Measurements from ENCODE around the gene NSF.
"Not testable (repeated sequence)": the region's sequence is repeated elsewhere in the genome, so short reads cannot be mapped to it uniquely, and the experiment has no call there.

Gene NSF

GRCh38 chr17:46773676-46774075 is 183.2 kb downstream of the NSF start:
- no peak for DNase-seq

- DNase-seq = no peak
These were observed 183.8 kb downstream of the NSF start for GRCh38 chr17:46774108-46774737.

- DNase-seq = no peak
These were observed 186.0 kb downstream of the NSF start for GRCh38 chr17:46776298-46777005.

GRCh38 chr17:46777943-46778915 is 187.8 kb downstream of the NSF start:
- peak in 13 of 58 donors; percentile 1 to 40 (median 28) for DNase-seq

GRCh38 chr17:46780003-46780373 is 189.5 kb downstream of the NSF start:
- no peak for DNase-seq

- no peak for DNase-seq
These were observed 191.9 kb downstream of the NSF start for GRCh38 chr17:46782250-46782953.

GRCh38 chr17:46783031-46783593 is 192.6 kb downstream of the NSF start:
- no peak for DNase-seq

GRCh38 chr17:46785696-46786095 is 195.2 kb downstream of the NSF start:
- DNase-seq = no peak

GRCh38 chr17:46787478-46787877 is 197.0 kb downstream of the NSF start:
- DNase-seq = no peak

GRCh38 chr17:46788300-46788699 is 197.8 kb downstream of the NSF start:
- DNase-seq = no peak

GRCh38 chr17:46788796-46789195 is 198.3 kb downstream of the NSF start:
- no peak for DNase-seq

GRCh38 chr17:46789610-46790009 is 199.1 kb downstream of the NSF start:
- no peak for DNase-seq

- no peak for DNase-seq
These were observed 199.7 kb downstream of the NSF start for GRCh38 chr17:46790216-46790615.

- no peak for DNase-seq
These were observed 201.1 kb downstream of the NSF start for GRCh38 chr17:46791531-46791930.

- DNase-seq = no peak
These were observed 201.6 kb downstream of the NSF start for GRCh38 chr17:46792071-46792470.

- DNase-seq = not testable (repeated sequence)
These were observed 202.6 kb downstream of the NSF start for GRCh38 chr17:46793023-46793422.

- DNase-seq = no peak
These were observed 203.1 kb downstream of the NSF start for GRCh38 chr17:46793541-46793940.

- DNase-seq = no peak
These were observed 203.8 kb downstream of the NSF start for GRCh38 chr17:46794318-46794717.

GRCh38 chr17:46795379-46795952 is 205.0 kb downstream of the NSF start:
- no peak for DNase-seq

- no peak for DNase-seq
These were observed 205.6 kb downstream of the NSF start for GRCh38 chr17:46796084-46796483.

GRCh38 chr17:46796524-46796923 is 206.1 kb downstream of the NSF start:
- no peak for DNase-seq

All from anterior cingulate cortex (tissue), 58 donors.